CD4-positive, alpha-beta T cell treated with Interleukin-4 for 4 hours (primary cell): Measurements from ENCODE around the gene TSC2.

Experiments
- DNase-seq: peaks from one replicate; pipeline ENCODE4 v3.0.0-alpha.2; 2020

TSC2 gene

GRCh38 chr16:2047330-2048115 is at the start of gene TSC2, which contains the start of gene NTHL1:
TSC2 (plus strand) TSS chr16:2047985; CDS start chr16:2048616, 631 bp downstream.
NTHL1 (minus strand) TSS chr16:2047834; CDS start chr16:2047823, 11 bp downstream.
- peak; percentile 92 for DNase-seq

GRCh38 chr16:1998360-1998835 is 49.4 kb upstream of the TSC2 start:
- no peak for DNase-seq

- DNase-seq, result no peak
These were observed 48.7 kb upstream of the TSC2 start for GRCh38 chr16:1998852-1999801.

- no peak for DNase-seq
These were observed 47.8 kb upstream of the TSC2 start for GRCh38 chr16:1999866-2000514.

GRCh38 chr16:2001035-2001434 is 46.8 kb upstream of the TSC2 start:
- no peak for DNase-seq

GRCh38 chr16:2001456-2002355 is 46.1 kb upstream of the TSC2 start:
- DNase-seq, result no peak

GRCh38 chr16:2002406-2003230 is 45.2 kb upstream of the TSC2 start:
- no peak for DNase-seq

- DNase-seq, result no peak
These were observed 44.5 kb upstream of the TSC2 start for GRCh38 chr16:2003231-2003826.

GRCh38 chr16:2003827-2004641 is 43.8 kb upstream of the TSC2 start:
- DNase-seq, result peak; percentile 75

- no peak for DNase-seq
These were observed 42.8 kb upstream of the TSC2 start for GRCh38 chr16:2004795-2005517.

- no peak for DNase-seq
These were observed 42.1 kb upstream of the TSC2 start for GRCh38 chr16:2005646-2006045.

GRCh38 chr16:2006317-2006716 is 41.5 kb upstream of the TSC2 start:
- DNase-seq, result no peak

- DNase-seq, result no peak
These were observed 40.5 kb upstream of the TSC2 start for GRCh38 chr16:2007081-2007836.

GRCh38 chr16:2008009-2008526 is 39.7 kb upstream of the TSC2 start:
- DNase-seq, result peak; percentile 19

- DNase-seq, result peak; percentile 15
These were observed 39.1 kb upstream of the TSC2 start for GRCh38 chr16:2008631-2009163.

- no peak for DNase-seq
These were observed 38.5 kb upstream of the TSC2 start for GRCh38 chr16:2009164-2009711.

- peak; percentile 70 for DNase-seq
These were observed 37.8 kb upstream of the TSC2 start, which contains the start of gene ZNF598 for GRCh38 chr16:2009791-2010510. ZNF598 (minus strand) TSS chr16:2009821.
